Measurements from ENCODE around the gene PLCH2.
"Not testable (repeated sequence)": the region's sequence is repeated elsewhere in the genome, so short reads cannot be mapped to it uniquely, and the experiment has no call there.

Gene PLCH2

GRCh38 chr1:2439369-2439768, 36.7 kb upstream of the PLCH2 start:
- DNase-seq (ENCODE audit: extremely low spot score, insufficient read length, low read depth) (no peak), FAIRE-seq (peak; percentile 58)

GRCh38 chr1:2440346-2440745, 35.7 kb upstream of the PLCH2 start:
- DNase-seq (ENCODE audit: extremely low spot score, insufficient read length, low read depth); FAIRE-seq: not testable (repeated sequence)

GRCh38 chr1:2441746-2442145, 34.3 kb upstream of the PLCH2 start:
- FAIRE-seq (no peak), DNase-seq (ENCODE audit: extremely low spot score, insufficient read length, low read depth) (no peak)

- FAIRE-seq = no peak
- no peak for DNase-seq (ENCODE audit: extremely low spot score, insufficient read length, low read depth)
Observed at GRCh38 chr1:2442661-2443060, 33.4 kb upstream of the PLCH2 start.

- no peak for FAIRE-seq
Observed at GRCh38 chr1:2443277-2444137, 32.6 kb upstream of the PLCH2 start.

GRCh38 chr1:2444138-2444591, 31.9 kb upstream of the PLCH2 start:
- no peak for FAIRE-seq
- no peak for DNase-seq (ENCODE audit: extremely low spot score, insufficient read length, low read depth)

More at GRCh38 chr1:2443277-2444137, 32.6 kb upstream of the PLCH2 start:
- DNase-seq (ENCODE audit: extremely low spot score, insufficient read length, low read depth) = no peak

- DNase-seq (ENCODE audit: extremely low spot score, insufficient read length, low read depth) (no peak), FAIRE-seq (no peak)
Observed at GRCh38 chr1:2445162-2445822, 30.8 kb upstream of the PLCH2 start.

- FAIRE-seq (no peak), DNase-seq (ENCODE audit: extremely low spot score, insufficient read length, low read depth) (no peak)
Observed at GRCh38 chr1:2445823-2446215, 30.3 kb upstream of the PLCH2 start.

GRCh38 chr1:2446394-2446793, 29.7 kb upstream of the PLCH2 start:
- DNase-seq (ENCODE audit: extremely low spot score, insufficient read length, low read depth) = no peak

GRCh38 chr1:2446861-2447260, 29.2 kb upstream of the PLCH2 start:
- FAIRE-seq (no peak), DNase-seq (ENCODE audit: extremely low spot score, insufficient read length, low read depth) (no peak)

More at GRCh38 chr1:2446394-2446793, 29.7 kb upstream of the PLCH2 start:
- no peak for FAIRE-seq

- FAIRE-seq (no peak), DNase-seq (ENCODE audit: extremely low spot score, insufficient read length, low read depth) (no peak)
Observed at GRCh38 chr1:2447276-2448097, 28.6 kb upstream of the PLCH2 start.

- no peak for FAIRE-seq
- DNase-seq (ENCODE audit: extremely low spot score, insufficient read length, low read depth) = no peak
Observed at GRCh38 chr1:2448098-2448445, 28.0 kb upstream of the PLCH2 start.

- FAIRE-seq (no peak), DNase-seq (ENCODE audit: extremely low spot score, insufficient read length, low read depth) (no peak)
Observed at GRCh38 chr1:2449636-2450454, 26.2 kb upstream of the PLCH2 start.

GRCh38 chr1:2451741-2452140, 24.3 kb upstream of the PLCH2 start:
- FAIRE-seq (no peak), DNase-seq (ENCODE audit: extremely low spot score, insufficient read length, low read depth) (no peak)

- FAIRE-seq (no peak), DNase-seq (ENCODE audit: extremely low spot score, insufficient read length, low read depth) (no peak)
Observed at GRCh38 chr1:2452201-2452931, 23.7 kb upstream of the PLCH2 start.

GRCh38 chr1:2452932-2453315, 23.2 kb upstream of the PLCH2 start:
- no peak for FAIRE-seq
- DNase-seq (ENCODE audit: extremely low spot score, insufficient read length, low read depth) = no peak

GRCh38 chr1:2454227-2454626, 21.9 kb upstream of the PLCH2 start:
- DNase-seq (ENCODE audit: extremely low spot score, insufficient read length, low read depth) = no peak
- FAIRE-seq = no peak

GRCh38 chr1:2455757-2456156, 20.3 kb upstream of the PLCH2 start:
- DNase-seq (ENCODE audit: extremely low spot score, insufficient read length, low read depth) (no peak), FAIRE-seq (no peak)

GRCh38 chr1:2457444-2457843, 18.6 kb upstream of the PLCH2 start:
- FAIRE-seq (no peak), DNase-seq (ENCODE audit: extremely low spot score, insufficient read length, low read depth) (no peak)
